HG02678 (cell line): ENCODE measurements around the gene C17orf67.

ENCODE experiments used
- ATAC-seq: cut with Tn5 transposase; IDR thresholded peaks from one replicate; pipeline ENCODE4 v1.9.1; 2021; ENCODE audit warnings: mild to moderate bottlenecking, moderate library complexity; ENCODE audit not compliant: unreplicated experiment

C17orf67 gene

DNA sequence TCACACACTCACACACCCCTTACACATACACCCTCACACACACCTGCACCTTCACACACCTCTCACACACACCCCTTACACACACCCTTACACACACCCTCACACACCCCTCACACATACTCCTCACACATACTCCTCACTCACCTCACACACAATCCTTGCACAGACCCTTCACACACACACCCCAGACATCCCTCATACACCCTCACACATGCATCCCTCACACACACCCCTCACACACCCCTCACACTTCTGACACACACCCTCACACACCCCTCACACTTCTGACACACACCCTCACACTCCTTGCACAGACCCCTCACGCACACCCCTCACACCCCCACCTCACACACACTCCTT lies 23.9 kb downstream of the C17orf67 start:
- no peak for ATAC-seq

DNA sequence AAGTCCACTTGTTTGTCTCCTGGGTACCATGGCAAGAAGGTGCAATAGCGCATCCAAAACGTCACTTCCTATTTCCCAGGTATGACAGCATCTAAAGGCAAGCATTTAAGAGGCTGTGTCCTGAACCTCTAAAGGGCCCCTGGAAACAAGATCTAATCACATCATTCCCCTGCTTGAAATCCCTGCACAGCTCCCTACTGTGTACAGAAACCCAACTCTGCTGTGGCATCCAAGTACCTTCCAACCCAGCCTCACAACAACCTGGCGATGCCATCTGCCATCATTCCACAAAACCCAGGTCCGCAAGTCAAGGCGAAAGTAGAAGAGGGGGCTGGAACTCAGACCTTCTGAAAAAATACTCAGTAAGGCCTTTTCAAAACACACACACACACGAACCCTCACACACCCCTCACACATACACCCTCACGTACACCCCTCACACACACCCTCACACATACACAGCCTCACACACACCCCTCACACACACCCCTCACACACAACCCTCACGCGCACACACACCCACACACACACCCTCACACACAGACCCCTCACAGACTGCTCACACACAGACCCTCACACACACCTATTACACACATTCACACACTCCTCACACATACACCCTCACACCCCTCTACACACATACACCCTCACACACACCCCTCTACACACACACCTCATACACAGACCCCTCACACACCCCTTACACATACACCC lies 24.5 kb downstream of the C17orf67 start:
- no peak for ATAC-seq

DNA sequence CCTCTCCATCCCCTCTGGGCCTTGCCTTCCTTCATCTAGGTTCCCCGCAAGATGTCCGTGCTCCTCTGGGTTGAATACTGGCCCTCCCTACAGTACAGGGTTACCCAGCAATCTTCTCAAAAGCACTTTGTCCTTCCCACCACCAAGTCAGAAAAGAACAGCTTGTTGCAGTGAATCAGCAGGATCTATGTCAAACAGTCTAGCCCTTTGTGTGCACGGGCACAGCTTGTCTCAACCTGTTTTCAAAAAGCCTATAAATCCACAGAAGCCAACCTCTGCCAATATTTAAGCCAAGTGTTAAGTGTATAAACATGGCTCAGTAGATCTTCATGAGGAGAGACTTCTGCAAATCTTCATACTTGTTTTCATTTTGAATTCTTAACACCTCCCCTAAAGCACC lies 25.2 kb downstream of the C17orf67 start:
- ATAC-seq, result no peak

DNA sequence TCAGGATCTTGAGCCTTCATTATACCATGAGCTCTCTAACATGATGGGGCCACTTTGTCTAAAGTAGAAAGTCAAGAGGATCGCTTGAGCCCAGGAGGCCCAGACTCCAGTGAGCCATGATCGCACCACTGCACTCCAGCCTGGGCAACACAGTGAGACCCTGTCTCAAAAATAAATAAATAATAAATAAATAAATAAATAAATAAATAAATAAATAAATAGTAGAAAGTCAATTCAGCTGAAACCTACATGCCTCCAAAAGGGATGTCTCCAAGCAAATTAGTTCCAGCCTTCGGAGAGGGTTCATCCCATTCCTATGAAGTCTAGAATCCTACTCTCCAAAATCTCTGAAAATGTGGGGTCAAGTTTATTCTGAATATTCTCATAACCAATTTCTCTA lies 26.0 kb downstream of the C17orf67 start:
- no peak for ATAC-seq

DNA sequence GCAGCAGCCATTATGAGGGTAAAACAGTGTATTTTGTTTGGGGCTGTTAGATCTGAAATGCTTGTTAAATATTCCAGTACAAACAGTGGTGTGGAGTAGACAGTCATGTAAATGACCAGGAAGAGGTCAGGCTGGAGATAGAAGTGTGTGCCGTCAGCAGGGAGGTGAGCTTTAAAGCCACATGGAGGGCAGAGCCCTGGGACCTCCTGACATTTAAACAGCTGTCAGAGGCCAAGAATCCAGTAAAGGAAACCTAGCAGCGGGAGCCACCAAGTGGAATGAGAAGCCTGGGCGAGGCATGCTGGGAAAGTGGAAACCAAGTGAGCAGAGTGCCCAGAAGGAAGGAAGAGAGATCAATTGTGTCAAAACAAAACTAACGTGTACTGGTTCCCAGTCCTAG lies 26.8 kb downstream of the C17orf67 start:
- no peak for ATAC-seq

DNA sequence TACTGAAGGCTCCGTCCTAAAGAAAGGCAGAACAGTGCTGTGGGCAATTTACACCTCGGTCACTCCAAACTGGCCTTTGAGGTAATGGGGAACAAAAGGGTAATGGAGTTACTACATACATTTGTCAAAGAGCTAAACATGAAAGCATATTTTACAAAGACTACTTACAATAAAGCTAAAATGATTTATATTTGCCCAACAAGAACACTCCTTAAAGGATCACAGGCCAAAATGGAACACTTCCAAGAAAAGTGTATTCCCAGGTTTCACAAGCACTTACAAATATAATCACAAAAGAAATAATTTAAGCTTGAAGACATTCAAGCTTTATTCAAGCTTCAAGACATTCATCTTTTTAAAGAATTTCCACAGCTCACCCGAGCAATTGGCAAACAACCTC lies 29.3 kb downstream of the C17orf67 start:
- ATAC-seq, result no peak

DNA sequence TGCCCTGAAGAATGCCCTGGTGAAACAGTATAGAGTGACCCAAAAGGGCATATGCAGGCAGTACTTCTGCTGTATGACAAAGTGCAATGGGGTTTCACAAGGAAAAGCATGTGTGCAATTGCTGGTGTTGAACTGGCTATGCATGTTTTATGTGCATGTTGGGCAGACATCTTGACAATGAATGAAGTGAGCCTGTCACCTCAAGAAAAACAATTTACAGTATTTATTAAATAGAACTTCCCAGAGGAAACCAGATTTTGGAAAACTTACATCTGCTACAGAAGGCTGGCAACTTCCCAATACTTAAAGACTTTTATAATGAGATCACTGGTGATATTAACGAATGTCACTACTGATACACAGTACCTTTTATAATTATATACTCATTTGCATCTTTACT lies 30.6 kb downstream of the C17orf67 start:
- no peak for ATAC-seq

DNA sequence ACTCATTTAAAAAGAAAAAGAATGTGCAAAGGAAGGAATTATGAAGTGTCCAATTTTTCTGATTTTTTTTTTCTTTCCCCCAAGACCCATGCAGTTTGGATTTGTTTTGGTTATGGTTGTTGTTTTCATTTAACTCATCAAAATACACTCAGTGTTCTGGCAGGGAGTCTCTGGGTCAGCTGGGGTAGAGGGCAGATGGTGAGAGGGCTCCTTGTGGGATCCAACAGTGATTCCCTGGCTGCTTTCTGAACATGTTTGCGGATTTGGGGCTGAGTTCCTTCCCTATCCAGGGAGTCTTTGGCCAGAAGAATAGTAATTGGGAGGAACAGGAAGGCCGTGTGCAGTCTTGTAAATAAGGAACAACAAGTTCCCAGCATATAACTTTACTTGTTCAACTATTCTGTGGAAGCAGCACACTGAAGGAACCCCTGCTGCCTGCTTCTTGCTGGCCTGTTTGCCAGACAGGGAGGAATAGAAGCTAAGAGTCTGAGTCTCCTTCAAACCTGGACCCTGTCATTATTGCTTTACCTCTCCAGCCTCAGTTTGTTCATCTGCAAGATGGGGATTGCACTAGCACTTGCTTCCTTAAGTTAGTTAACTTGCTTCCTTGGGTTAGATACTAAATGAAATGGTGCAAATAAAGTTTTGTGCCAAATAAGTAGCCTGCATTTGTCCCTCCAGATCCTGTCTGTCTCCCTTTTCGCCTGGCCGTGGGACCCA lies 32.1 kb downstream of the C17orf67 start:
- ATAC-seq, result no peak

DNA sequence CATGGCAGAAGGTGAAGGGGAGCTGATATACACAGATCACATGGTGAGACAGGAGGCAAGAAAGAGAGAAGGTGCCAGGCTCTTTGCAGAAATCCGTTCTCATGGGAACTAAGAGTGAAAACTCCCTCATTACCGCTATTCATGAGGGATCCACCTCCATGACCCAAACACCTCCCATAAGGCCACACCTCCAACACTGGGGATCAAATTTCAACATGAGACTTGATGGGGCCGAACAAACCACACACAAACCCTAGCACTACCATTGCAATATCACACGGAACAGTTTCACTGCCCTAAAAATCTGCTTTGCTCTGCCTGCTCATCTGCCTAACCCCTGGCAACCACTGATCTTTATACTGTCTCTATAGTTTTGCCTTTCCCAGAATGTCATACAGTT lies 34.8 kb downstream of the C17orf67 start:
- no peak for ATAC-seq

DNA sequence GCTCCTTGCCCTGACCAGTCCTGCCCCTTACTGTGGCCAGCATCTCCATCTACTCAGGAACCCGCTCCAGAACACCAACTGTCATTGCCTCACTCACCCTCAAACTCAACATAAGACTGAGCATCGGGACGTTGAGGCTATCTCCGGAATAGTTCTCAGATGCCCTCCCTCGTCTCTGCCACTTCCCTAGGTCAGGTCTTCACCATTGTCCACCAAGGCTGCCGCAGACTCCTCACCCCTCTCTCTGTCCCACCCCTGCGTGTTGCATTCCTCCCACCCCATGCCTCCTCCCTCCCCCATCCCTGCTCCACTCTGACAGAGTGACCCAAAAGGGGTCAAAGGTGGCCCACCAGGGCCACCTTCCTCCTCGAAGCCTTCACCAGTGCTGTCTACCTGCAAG lies 37.2 kb downstream of the C17orf67 start:
- ATAC-seq, result no peak

DNA sequence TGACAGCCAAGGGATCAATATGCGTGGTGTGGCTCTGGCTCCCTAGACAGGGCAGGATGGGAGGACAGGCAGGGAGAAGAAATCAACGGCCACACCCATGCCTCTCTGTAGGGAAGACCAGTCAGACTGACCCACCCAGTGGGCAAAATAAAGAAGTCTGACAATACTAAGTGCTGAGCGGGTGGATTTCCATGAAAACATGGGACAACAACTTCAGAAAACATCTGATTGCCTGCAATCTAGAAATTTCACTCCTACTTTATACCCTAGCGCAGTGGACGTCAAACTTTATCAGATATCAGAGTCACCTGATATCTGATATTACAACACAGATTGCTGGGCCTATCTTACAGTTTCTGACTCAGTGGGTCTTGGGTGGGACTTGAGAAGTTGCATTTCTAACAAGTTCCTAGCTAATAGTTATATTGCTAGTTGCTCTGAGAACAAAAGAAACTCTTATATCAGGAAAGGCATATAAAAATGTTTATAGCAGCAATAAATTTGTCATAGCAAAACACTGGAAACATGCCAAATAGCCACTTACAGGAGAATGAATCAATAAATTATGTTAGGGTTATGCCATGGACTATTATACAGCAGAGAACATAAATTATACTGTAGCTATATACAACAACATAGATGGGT lies 38.4 kb downstream of the C17orf67 start:
- ATAC-seq, result no peak

DNA sequence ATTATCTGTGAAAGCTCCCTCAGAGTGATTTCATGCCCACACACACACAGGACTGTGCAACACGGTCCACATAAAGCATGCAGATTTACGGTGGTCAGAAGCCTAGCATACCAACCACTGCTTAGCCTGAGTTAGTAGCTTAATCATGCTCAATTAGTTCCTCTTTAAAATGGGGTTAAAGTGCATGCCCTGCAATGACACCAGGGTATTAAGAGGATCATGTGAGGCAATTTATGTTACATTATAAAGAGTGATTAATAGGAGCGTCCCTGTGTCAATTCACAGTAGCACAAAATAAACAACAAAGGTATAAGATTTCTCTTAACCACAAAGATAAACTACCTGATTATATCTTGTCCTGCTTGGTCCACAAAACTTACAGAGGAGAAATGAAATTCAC lies 39.8 kb downstream of the C17orf67 start:
- no peak for ATAC-seq

DNA sequence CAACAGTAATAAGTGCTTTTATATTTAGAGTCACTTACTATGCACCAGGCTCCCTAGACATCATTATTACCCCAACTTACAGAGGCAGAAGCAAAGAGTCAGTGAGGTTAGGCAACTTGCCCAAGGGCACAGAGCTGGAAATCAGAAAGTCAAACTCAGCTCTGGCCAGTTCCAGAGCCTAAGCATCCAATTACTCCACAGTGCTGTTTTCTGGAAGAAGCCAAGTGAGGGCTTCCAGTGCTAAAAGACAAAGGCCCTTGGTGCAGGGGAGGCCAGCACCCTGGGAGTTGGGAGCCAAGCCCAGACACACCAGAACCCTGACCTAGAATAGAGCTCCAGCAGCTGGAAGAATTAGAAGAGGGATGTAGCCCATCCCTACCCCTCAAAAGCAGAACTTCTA lies 40.2 kb downstream of the C17orf67 start:
- ATAC-seq, result no peak

DNA sequence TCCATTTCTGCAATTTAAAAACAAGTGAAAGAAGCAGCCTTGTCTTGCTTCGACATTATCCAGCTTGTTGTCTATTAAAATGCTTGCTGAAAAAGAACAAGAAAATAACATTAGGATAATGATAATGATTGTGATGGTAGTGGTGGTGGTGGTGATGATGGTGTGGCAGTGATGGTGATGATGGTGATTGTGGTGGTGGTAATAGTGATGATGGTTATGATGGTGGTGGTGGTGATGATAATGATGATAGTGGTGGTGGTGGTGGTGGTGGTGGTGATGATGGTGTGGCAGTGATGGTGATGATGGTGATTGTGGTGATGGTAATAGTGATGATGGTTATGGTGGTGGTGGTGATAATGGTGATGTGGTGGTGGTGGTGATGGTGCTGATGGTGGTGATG lies 41.5 kb downstream of the C17orf67 start:
- no peak for ATAC-seq

DNA sequence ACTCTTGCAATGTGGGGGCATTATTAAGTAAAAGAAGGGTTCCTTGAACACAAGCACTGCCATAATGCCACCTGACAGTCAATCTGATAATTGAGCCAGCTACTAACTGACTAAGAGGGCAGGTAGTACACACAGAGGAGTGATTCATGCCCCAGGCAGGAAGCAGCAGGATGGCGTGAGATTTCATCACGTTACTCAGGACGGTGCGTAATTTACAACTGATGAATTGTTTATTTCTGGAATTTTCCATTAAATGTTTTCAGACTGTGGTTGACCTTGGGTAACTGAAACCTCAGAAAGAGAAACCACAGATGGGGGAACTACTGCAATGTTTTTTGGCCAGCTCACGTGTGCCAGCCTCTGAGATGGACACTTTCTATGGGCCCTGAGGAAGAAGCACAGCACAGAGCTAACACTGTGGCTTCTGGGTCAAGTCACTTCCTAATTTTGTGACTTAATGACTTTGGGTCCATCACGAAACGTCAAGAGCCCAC lies 46.7 kb downstream of the C17orf67 start:
- peak; percentile 73 for ATAC-seq

DNA sequence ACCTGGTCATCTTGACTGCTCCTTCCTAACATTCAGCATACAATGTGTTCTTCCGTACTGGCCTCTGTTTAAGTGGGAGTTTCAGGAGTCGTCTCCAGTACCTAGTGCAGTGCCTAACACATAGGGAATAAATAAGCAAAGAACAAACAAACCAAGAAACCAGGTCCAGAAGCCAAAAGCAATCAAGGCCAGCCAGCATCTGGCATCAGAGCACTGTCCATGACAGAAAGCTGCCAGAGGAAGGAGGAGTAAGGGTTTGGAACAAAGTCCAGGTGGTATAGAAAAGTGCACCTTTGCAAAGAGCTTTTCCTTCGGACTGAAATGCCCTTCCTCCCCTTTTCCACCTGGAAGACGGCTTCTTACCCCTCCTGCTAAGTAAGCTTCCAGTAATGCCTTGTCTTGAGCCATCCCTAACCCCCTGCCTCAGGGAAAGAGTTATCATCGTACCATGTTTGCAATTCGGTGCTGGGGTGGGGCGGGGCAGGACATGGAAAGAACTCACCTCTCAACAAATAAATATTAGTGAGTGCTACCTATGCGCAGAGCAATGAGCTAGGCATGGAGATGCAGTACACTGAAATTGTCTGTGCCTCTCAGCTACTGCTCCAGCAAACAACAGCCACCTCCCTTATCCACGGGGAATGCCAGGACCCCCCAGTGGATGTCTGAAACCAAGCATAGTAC lies 47.6 kb downstream of the C17orf67 start:
- no peak for ATAC-seq

DNA sequence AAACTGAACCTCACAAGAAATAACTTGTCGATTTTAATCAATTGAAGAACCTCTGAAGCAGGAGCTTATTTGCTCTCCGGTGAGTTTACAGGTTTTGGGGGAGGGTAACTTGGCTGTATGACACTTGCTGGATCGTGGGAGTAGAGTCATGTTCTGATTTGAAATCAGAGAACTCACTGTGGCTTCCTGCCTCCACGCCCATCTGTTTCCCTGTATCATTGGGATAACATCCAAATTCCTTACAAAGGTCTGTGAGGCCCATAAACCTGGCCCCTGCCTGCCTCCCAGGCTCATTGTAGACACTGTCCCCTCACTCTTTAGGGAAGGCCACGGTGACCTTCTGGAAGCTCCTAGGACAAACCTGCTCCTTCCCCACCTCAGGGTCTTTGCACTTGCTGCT lies 48.3 kb downstream of the C17orf67 start:
- ATAC-seq, result no peak

DNA sequence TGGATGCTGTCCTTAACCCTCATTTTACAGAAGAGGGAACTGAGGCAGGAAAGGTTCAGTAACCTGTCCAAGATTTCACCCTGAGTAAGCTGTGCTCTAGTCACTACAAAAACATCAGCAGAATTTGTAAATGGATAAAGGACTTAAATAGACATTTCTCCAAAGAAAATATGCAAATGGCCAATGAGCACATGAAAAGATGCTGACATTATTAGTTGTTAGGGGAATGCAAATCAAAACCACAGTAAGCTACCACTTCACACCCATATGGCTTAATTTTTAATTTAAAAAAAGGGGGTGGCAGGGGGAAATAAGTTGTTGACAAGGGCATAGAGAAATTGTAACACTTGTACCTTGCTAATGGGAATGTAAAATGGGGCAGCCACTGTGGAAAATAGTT lies 51.4 kb downstream of the C17orf67 start:
- no peak for ATAC-seq

DNA sequence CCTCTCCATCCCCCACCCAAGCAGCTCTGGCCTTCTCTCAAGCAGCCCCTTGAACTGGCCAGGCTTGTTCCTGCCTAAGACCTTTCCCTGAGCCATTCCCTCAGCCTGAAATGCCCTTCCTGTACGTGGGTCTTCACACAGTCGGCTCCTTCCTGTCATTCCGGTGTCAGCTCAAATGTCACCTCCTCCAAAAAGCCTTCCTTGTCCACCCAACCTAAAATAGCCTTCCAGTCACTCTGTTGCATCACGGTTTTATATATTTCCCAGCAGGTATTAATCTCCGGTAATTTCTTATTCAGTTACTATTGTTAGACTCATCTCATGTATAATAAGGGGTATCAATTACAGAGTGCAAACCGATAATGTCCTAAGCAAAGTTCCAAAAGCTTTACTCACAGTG lies 51.8 kb downstream of the C17orf67 start:
- ATAC-seq, result no peak

DNA sequence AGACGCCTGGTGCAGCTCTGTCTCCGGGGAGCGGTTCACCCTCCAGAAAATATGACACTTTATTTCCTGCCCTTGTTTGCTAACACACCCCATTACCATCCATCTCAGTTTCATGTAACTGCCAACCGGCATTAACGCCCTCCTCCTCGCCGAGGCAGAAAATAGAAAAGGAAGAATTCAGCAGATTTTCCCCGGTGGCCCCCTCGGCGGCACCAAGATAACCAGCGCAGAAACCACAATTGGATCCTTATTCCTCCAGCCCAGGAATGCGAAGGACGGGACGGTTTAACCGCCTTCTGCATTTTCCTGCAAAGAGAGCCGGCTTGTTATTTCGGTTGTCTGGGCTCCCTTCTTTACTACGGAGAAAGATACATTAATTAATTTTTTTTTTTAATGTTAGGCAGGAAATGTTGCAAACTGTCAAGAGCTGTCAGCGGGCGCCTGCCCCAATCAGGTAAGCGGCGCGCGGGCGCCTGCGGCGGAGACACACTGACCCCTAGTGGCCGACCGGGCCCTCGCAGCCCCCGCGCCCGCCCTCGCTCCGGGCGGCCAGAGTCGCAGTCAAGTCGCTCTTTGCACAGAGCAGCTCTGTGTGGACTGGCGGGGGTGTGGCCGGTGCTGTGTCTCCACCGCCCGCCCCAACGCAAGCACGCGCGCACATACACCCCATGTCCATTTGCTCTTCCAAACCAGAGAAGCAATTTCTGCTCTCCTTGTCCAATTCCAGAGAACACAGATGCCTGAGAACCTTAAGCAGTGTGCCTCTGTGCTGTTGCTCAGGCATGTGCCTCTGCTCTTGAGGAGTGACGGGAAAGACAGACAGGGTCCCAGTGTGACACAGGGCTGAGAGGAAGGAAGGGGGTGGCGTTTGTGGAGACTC lies 53.6 kb downstream of the C17orf67 start:
- peak; percentile 93 for ATAC-seq

DNA sequence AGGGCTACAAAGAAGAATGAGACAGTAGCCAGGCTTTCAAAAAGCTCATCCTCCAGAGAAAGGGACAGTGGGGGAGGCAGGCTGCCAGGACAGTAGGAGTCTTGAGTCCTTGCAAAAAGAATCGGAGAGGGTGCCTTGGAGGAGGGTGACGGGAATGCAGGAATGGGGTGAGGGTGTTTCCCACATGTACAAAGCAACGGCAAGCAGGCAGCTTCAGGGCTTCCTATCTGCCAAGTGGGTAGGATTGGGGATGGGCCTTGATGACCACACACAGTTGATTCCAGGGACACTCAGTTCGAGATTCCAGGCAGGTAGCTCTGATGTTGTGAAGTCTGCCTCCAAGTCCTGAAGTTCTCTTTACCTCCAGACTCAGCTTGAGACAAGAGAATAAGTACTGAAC lies 54.4 kb downstream of the C17orf67 start:
- ATAC-seq, result no peak
